GM23248 (cell line): Measurements from ENCODE around the gene ACAP3.

Source experiments
- EZH2 ChIP-seq: fragments of 200-600 bp; sonication (generic); IDR thresholded peaks from 2 replicates; pipeline ENCODE4 v1.6.1; 2018; ENCODE audit warnings: antibody characterized with exemption, mild to moderate bottlenecking; ENCODE audit not compliant: insufficient read depth, poor library complexity, severe bottlenecking
- EZH2phosphoT487 ChIP-seq: fragments of 200-600 bp; sonication (generic); IDR thresholded peaks from 2 replicates; pipeline ENCODE4 v1.6.1; 2018; ENCODE audit warnings: antibody characterized with exemption, moderate library complexity, mild to moderate bottlenecking, low read depth; ENCODE audit not compliant: insufficient read depth

- no peak for TF ChIP-seq EZH2phosphoT487
- no peak for TF ChIP-seq EZH2
These were observed 36.2 kb upstream of the ACAP3 start for GRCh38 chr1:1343811-1344421.
